RWPE1 (cell line): ENCODE measurements around the gene IGFLR1.

Source experiments
- CTCF ChIA-PET: fragments of 350-600 bp; sonication (Branson Sonifier 250); formaldehyde crosslinking; extraction: SDS; loops from one replicate; lab custom pipeline; 2021; lab: Yijun Ruan, JAX
- POLR2A ChIA-PET: fragments of 400-600 bp; formaldehyde crosslinking; extraction: SDS; loops from one replicate; lab custom pipeline; 2020; ENCODE audit warnings: antibody characterized with exemption; ENCODE audit not compliant: low non-redundant PET; lab: Yijun Ruan, JAX
- DNase-seq: peaks from one replicate; pipeline ENCODE4 v3.0.0; 2012; ENCODE audit warnings: low spot score
- H3K27ac ChIP-seq: fragments of 450-650 bp; 2 replicates; pipeline ENCODE4 v1.5.1; 2017
- TF ChIP-seq, protein P1 (sequence below): fragments of 450-650 bp; conservative IDR thresholded peaks from 2 replicates; pipeline ENCODE4 v1.5.1; 2017; ENCODE audit warnings: low read depth, mild to moderate bottlenecking

Gene IGFLR1

GRCh38 chr19:35731779-35732405 lies 10.4 kb downstream of the IGFLR1 start:
- ChIA-PET POLR2A (interaction anchor here (0.6 kb wide), 1 partner anchor 12 kb away, joined by 6 read pairs; no protein-coding TSS in a partner anchor), CTCF (no interaction called here)
- peak overlapping the region; percentile 32; the same call in 1 of the 2 replicates for H3K27ac ChIP-seq
- TF ChIP-seq, protein P1, sequence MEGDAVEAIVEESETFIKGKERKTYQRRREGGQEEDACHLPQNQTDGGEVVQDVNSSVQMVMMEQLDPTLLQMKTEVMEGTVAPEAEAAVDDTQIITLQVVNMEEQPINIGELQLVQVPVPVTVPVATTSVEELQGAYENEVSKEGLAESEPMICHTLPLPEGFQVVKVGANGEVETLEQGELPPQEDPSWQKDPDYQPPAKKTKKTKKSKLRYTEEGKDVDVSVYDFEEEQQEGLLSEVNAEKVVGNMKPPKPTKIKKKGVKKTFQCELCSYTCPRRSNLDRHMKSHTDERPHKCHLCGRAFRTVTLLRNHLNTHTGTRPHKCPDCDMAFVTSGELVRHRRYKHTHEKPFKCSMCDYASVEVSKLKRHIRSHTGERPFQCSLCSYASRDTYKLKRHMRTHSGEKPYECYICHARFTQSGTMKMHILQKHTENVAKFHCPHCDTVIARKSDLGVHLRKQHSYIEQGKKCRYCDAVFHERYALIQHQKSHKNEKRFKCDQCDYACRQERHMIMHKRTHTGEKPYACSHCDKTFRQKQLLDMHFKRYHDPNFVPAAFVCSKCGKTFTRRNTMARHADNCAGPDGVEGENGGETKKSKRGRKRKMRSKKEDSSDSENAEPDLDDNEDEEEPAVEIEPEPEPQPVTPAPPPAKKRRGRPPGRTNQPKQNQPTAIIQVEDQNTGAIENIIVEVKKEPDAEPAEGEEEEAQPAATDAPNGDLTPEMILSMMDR: no peak
- DNase-seq: no peak

- DNase-seq: no peak
- ChIA-PET CTCF (no interaction called here), POLR2A (no interaction called here)
These were observed 10.9 kb downstream of the IGFLR1 start for GRCh38 chr19:35731353-35731752.

GRCh38 chr19:35730326-35730725 lies 11.9 kb downstream of the IGFLR1 start:
- no peak overlapping the region; the same call in 1 of the 2 replicates for H3K27ac ChIP-seq
- TF ChIP-seq, protein P1: no peak
- ChIA-PET CTCF (interaction anchor here (0.7 kb wide), 1 partner anchor 18 kb away, joined by 6 read pairs; no protein-coding TSS in a partner anchor), POLR2A (interaction anchor here (0.6 kb wide), 1 partner anchor 513 kb away, joined by 3 read pairs; no protein-coding TSS in a partner anchor)
- no peak for DNase-seq

More at GRCh38 chr19:35731353-35731752, 10.9 kb downstream of the IGFLR1 start:
- peak overlapping the region; percentile 2 for H3K27ac ChIP-seq
- TF ChIP-seq, protein P1: no peak

- ChIA-PET CTCF (no interaction called here), POLR2A (no interaction called here)
- no peak overlapping the region for H3K27ac ChIP-seq
- no peak for DNase-seq
- TF ChIP-seq, protein P1: no peak
These were observed 12.5 kb downstream of the IGFLR1 start for GRCh38 chr19:35729763-35730162.

- DNase-seq: no peak
- CTCF ChIA-PET: no interaction called here
- POLR2A ChIA-PET: no interaction called here
- TF ChIP-seq, protein P1: no peak
- H3K27ac ChIP-seq: no peak overlapping the region
These were observed 13.2 kb downstream of the IGFLR1 start for GRCh38 chr19:35729021-35729420.

DNA sequence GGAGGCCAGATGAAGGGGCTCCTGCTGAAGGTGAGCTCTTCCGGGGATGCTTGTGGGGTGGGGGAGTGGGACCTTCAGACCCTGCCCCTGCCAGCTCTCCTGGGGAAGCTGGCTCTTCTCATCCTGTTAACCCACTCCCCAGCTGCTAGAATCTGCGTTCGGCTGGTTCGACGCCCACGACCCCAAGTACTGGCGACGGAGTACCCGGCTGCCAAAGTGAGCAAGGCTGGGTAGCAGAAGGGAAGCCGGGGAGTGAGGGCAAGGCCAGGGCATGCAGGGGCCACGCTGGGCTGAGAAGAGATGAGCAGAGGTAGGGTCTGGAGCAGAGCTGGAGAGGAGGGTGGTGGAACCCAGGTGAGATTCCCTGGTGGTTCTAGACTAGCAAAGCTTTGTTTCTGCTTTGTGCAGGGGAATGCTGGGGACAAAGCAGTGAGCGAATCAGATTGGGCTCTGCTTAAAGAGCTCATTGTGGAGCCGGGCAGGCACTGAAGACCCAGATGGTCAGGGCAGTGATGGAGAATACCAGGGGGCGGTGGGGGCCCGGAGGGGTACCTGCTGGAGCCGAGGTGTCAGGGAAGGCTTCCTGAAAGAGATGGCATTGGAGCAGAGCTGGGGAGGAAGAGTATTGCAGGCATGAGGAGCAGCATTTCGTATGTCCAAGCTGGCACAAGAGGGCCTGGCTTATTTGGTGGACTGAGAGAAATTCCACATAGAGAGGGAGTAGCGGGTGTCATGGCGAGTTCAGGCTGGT lies 14.1 kb downstream of the IGFLR1 start:
- no peak overlapping the region for H3K27ac ChIP-seq
- ChIA-PET CTCF (interaction anchor here (0.6 kb wide), 1 partner anchor 14 kb away, joined by 3 read pairs; no protein-coding TSS in a partner anchor), POLR2A (no interaction called here)
- DNase-seq: no peak
- TF ChIP-seq, protein P1: no peak
